Skeletal muscle tissue (tissue), 4 donors: ENCODE data around the gene KLHL29. TPM values are rescaled to one million over a fixed set of nuclear protein-coding genes. Genes with fewer than 3 reads are reported as not detected.

Experiments used
- H3K27ac ChIP-seq: one replicate; pipeline ENCODE4 v1.7.0; 2013; ENCODE audit warnings: mild to moderate bottlenecking, low read depth, low read length, inconsistent platforms
- H3K27me3 ChIP-seq, 3 donors: one replicate each; pipeline ENCODE4 v1.7.0; 2013; ENCODE audit warnings: low read length in 3 of 3; ENCODE audit not compliant: control insufficient read depth in 3 of 3, insufficient read depth in 3 of 3
- H3K36me3 ChIP-seq, 3 donors: one replicate each; pipeline ENCODE4 v1.7.0; 2013; ENCODE audit warnings: low read length in 3 of 3; ENCODE audit not compliant: control insufficient read depth in 3 of 3, insufficient read depth in 3 of 3
- H3K4me1 ChIP-seq, 3 donors: one replicate each; pipeline ENCODE4 v1.7.0; 2013; ENCODE audit warnings: low read length in 3 of 3, mild to moderate bottlenecking in 3 of 3; ENCODE audit not compliant: control insufficient read depth in 3 of 3, insufficient read depth in 3 of 3
- H3K4me3 ChIP-seq, 3 donors: one replicate each; pipeline ENCODE4 v1.7.0; 2013; ENCODE audit warnings: low read length in 3 of 3
- H3K9ac ChIP-seq, 3 donors: one replicate each; pipeline ENCODE4 v1.7.0; 2013; ENCODE audit warnings: low read length in 3 of 3, mild to moderate bottlenecking in 3 of 3, moderate library complexity in 2 of 3, low read depth in 1 of 3
- H3K9me3 ChIP-seq, 3 donors: one replicate each; pipeline ENCODE4 v1.7.0; 2013; ENCODE audit warnings: low read length in 3 of 3; ENCODE audit not compliant: control insufficient read depth in 3 of 3
- total RNA-seq: library from RNA; depleted of rRNA; stranded (reverse); fragments of >200 nt; gene quantifications from one replicate; pipeline ENCODE4 v1.2.3, GENCODE V29; 2014
- donor health status: Osteomylitis.

The KLHL29 gene
- total RNA-seq, 1 donor from 2014 or later, result 3.7 TPM

DNA sequence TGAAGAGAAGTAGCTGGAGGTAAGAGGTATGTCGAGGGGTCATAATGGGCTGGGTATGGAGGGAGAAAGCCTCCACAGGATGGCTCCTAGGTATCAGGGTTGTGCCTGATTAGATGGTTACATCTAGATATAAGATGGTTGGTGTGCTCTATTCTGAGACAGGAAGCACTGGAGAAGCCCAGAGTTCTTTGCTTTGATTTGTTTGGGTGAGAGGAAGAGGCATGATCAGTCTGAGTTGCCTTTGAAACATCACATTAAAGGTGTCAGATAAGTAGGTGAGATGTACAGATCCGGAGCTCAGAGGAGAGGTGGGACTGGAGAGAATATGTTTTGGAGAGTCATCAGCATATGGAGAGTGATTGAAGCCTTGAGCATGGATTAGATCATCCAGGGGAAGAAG lies 74.1 kb downstream of the KLHL29 start:
- Histone ChIP-seq H3K9me3 (no peaks in the 10 kb centered on the region), H3K9ac (no peak overlapping the region), H3K4me3 (no peak overlapping the region), H3K27ac (no peak overlapping the region), H3K27me3 (no peaks in the 10 kb centered on the region), H3K4me1 (no peaks in the 10 kb centered on the region), H3K36me3 (no peaks in the 10 kb centered on the region)

DNA sequence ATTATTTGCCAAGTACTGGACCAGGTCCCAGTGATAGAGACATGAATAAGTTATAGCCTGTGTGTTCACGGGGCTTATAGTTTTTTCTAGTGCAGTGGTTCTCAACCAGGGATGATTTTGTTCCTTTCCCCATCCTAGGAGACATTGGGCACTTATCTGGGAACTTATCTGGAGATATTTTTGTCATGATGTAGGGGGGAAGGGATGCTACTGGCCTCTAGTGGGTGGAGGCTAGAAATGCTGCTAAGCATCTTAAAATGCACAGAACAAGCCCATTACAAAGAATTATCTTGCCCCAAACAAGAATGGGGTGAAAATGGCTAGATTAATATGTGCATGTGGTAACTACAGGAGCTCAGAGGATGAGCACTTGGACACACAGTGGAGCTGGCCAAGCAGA lies 75.2 kb downstream of the KLHL29 start:
- no peaks in the 10 kb centered on the region for H3K27me3 ChIP-seq
- H3K4me3 ChIP-seq, result no peak overlapping the region
- no peaks in the 10 kb centered on the region for H3K9me3 ChIP-seq
- H3K9ac ChIP-seq, result no peak overlapping the region
- H3K36me3 ChIP-seq, result no peaks in the 10 kb centered on the region
- no peak overlapping the region for H3K27ac ChIP-seq
- H3K4me1 ChIP-seq, result no peaks in the 10 kb centered on the region

GRCh38 chr2:23460993-23461392 lies 76.0 kb downstream of the KLHL29 start:
- no peaks in the 10 kb centered on the region for H3K9me3 ChIP-seq
- no peaks in the 10 kb centered on the region for H3K4me1 ChIP-seq
- H3K27me3 ChIP-seq, result no peaks in the 10 kb centered on the region
- no peak overlapping the region for H3K27ac ChIP-seq
- H3K9ac ChIP-seq, result no peak overlapping the region
- no peak overlapping the region for H3K4me3 ChIP-seq
- H3K36me3 ChIP-seq, result no peaks in the 10 kb centered on the region

GRCh38 chr2:23464156-23464555 lies 79.2 kb downstream of the KLHL29 start:
- Histone ChIP-seq H3K4me1 (peaks cover 0 to 2% (median 0%) of the 10 kb centered on the region in 3 donors), H3K27ac (no peak overlapping the region), H3K36me3 (no peaks in the 10 kb centered on the region), H3K9ac (no peak overlapping the region), H3K4me3 (no peak overlapping the region), H3K9me3 (no peaks in the 10 kb centered on the region), H3K27me3 (no peaks in the 10 kb centered on the region)

DNA sequence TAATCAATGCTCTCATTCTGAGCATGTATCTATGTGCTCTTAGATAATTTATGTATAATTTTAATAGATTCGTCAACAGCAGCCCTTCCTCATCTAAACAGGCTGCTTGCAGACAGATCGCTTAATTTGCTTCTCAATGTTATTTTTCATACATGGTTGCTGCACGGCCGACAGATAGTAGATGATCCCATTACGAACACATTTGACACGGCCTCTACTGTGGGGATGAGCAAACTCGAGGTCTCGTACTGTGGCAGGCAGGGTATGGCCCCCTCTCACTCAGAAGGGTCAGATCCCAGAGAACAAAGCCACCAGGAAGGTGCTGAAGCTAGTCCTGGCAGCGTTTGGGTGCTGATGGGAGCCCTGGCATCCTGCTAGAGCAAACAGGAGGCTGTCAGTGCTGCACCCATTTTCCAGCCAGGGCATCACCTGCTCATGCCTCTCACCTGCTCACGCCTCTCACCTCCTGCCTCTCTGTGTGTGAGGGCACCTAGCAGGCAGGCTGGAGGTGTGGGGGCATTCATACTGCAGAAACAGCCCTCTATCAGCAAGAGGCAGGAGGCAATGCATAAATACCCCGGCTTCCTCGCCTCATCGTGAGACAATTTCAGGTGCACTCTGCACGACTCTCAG lies 80.0 kb downstream of the KLHL29 start:
- Histone ChIP-seq H3K4me1 (peaks cover 0 to 2% (median 0%) of the 10 kb centered on the region in 3 donors), H3K4me3 (no peak overlapping the region), H3K9ac (no peak overlapping the region), H3K27ac (no peak overlapping the region), H3K27me3 (no peaks in the 10 kb centered on the region), H3K9me3 (no peaks in the 10 kb centered on the region), H3K36me3 (no peaks in the 10 kb centered on the region)

DNA sequence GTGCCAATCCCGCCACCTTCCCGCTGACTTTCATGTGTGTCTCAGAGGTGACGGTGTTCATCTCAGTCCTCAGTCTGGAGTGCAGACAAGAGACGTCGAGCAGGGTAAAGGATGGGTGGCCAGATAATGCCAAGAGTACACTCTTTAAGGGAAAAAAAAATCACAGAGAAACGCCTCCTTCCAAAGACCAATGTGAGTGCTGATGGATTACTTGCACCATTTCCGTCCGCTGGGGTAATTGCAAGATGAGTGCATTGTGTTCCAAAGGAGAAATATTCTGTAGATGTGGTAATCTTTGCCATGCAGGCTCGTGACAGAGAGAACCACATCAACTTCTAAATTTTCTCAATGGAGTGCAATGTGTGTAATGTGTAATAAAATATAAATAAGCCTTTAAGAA lies 81.0 kb downstream of the KLHL29 start:
- Histone ChIP-seq H3K4me1 (peaks cover 0 to 2% (median 0%) of the 10 kb centered on the region in 3 donors), H3K36me3 (no peaks in the 10 kb centered on the region), H3K4me3 (no peak overlapping the region), H3K9me3 (no peaks in the 10 kb centered on the region), H3K27ac (no peak overlapping the region), H3K27me3 (no peaks in the 10 kb centered on the region), H3K9ac (no peak overlapping the region)

- Histone ChIP-seq H3K27me3 (no peaks in the 10 kb centered on the region), H3K36me3 (no peaks in the 10 kb centered on the region), H3K9ac (peak overlapping the region in 1 of 3 donors; percentile 33), H3K4me1 (peaks cover 0 to 2% (median 0%) of the 10 kb centered on the region in 3 donors), H3K27ac (no peak overlapping the region), H3K4me3 (no peak overlapping the region), H3K9me3 (no peaks in the 10 kb centered on the region)
These were observed 82.6 kb downstream of the KLHL29 start for GRCh38 chr2:23467618-23468017.

DNA sequence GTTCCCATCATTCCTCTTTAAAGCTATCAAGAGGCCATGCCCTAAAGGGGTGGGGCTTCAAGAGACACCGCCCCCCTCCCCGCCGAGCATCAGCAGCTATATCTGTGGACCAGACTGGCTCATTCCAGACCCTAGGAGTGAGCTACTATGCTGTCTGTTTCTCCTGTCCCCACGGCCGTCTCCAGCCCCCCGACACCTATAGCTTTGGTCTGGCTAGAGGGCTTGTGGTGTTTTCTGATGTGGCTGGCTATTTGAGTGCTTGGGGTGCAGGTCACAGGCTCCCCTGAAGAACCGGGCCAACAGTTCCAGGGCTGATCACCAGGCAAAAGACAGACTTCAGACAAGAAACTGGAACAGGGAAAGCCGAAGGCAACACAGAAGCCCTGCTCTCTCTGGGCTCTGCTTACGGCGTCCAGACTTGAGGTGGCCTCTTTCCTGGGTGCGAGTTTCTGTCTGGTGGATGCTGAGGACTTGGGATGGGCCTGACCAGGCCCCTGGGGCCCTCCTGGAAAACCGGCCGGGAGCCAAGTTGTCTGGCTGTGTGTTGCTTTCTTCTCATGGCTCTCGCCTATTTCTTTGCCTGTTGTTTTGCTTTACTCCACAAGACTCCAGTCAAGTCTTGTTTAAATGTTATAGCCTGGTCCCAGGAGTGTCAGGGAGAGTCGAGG lies 83.6 kb downstream of the KLHL29 start:
- H3K9me3 ChIP-seq, result no peaks in the 10 kb centered on the region
- H3K4me1 ChIP-seq, result peaks cover 0 to 2% (median 0%) of the 10 kb centered on the region in 3 donors
- H3K9ac ChIP-seq, result no peak overlapping the region
- H3K27ac ChIP-seq, result no peak overlapping the region
- no peaks in the 10 kb centered on the region for H3K36me3 ChIP-seq
- no peaks in the 10 kb centered on the region for H3K27me3 ChIP-seq
- H3K4me3 ChIP-seq, result no peak overlapping the region

DNA sequence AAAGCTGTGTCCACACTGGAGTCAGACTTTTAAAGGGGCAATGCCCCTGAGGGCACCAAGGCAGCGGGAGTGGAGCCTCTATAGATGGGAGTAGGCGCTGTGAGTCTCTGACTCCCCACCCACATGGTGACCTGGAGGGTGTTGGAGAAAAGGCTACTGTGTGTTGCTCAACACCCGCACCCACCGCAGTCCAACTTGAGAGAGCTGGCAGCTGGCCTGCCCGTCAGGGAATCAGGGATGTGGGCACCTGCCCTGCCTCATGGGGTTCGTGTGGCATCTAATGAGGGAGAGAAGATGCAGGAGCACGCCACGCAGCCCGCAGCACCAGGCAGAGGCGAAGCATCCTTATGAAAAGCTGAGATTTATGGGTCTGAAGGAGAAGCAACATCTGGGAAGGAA lies 84.2 kb downstream of the KLHL29 start:
- H3K4me1 ChIP-seq, result peaks cover 0 to 2% (median 0%) of the 10 kb centered on the region in 3 donors
- H3K27ac ChIP-seq, result no peak overlapping the region
- no peaks in the 10 kb centered on the region for H3K36me3 ChIP-seq
- H3K9me3 ChIP-seq, result no peaks in the 10 kb centered on the region
- no peak overlapping the region for H3K4me3 ChIP-seq
- H3K27me3 ChIP-seq, result no peaks in the 10 kb centered on the region
- H3K9ac ChIP-seq, result no peak overlapping the region

DNA sequence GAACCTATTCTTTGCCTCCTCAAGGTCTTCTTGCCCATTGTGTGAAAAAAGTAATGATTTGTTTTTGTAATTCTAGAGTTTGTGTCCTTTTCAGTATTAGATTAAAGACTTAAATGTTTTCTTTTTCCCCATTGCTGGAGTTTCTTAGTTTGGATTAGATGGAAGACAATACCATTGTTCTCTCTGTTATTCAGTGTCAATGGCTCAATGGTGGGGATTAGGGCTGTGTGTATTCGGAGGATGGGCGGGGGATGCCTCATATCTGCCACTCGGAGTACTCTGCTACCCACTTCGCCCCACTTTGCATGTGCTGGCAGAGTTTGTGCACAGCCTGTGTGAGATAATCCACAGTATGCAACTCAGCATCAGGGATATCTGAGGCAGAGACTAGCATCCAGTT lies 90.1 kb downstream of the KLHL29 start:
- Histone ChIP-seq H3K4me3 (no peak overlapping the region), H3K27me3 (peaks cover 0 to 2% (median 0%) of the 10 kb centered on the region in 3 donors), H3K4me1 (no peaks in the 10 kb centered on the region), H3K27ac (no peak overlapping the region), H3K9me3 (no peaks in the 10 kb centered on the region), H3K36me3 (no peaks in the 10 kb centered on the region), H3K9ac (no peak overlapping the region)
